COLO668 (cell line): ENCODE measurements around the gene PPP1R37.

Source experiments
- DNase-seq: peaks from one replicate; lab custom pipeline; 2025; ENCODE audit not compliant: unreplicated experiment; lab: John Stamatoyannopoulos, UW

PPP1R37 gene, protein sequence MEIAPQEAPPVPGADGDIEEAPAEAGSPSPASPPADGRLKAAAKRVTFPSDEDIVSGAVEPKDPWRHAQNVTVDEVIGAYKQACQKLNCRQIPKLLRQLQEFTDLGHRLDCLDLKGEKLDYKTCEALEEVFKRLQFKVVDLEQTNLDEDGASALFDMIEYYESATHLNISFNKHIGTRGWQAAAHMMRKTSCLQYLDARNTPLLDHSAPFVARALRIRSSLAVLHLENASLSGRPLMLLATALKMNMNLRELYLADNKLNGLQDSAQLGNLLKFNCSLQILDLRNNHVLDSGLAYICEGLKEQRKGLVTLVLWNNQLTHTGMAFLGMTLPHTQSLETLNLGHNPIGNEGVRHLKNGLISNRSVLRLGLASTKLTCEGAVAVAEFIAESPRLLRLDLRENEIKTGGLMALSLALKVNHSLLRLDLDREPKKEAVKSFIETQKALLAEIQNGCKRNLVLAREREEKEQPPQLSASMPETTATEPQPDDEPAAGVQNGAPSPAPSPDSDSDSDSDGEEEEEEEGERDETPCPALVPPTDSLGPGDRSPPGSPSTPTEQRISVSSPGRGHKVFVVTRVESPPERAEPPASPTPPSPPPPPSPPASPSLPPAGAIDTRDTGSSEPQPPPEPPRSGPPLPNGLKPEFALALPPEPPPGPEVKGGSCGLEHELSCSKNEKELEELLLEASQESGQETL

DNA sequence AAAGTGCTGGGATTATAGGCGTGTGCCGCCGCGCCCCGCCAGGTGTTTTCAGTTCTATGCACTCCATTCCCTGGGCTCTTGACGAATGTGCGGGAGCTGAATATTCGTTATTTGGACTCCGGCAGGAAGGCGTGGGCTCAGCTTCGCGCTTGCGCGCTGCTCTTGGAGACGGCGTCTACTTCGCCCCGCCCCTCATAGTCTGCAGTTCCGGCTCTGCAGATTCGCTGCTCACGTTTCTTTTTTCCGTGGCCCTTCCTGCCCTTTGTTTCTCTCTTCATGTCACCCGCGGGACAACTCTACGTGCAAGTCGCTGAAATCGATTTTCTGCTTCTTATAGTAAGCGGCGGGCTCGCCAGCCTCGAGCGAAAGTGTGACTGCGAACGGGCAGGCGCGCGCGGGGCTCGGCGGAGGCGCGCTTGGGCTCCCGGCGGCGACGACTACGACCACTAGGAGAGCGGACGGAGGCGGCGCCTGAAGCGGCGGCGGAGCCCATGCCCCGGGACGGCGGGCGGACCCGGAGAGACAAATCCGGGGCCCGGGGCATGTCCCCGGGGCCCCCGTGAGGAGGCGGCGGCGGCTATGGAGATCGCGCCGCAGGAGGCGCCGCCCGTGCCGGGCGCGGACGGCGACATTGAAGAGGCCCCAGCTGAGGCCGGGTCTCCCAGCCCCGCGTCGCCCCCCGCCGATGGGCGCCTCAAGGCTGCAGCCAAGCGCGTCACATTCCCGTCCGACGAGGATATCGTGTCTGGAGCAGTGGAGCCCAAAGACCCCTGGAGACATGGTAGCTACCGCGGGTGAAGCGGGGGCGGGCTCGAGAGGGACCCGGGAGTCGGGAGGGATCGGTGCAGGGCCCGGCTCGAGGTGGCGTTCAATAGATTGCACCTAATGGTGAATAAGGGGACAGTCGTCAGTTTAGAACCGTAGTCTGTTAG is at the start of gene PPP1R37:
TSS of gene PPP1R37 (plus strand) at position 433 of the 932 bp plus-strand sequence. CDS start at position 580, 147 bp downstream.
- peak; percentile 97 for DNase-seq

DNA sequence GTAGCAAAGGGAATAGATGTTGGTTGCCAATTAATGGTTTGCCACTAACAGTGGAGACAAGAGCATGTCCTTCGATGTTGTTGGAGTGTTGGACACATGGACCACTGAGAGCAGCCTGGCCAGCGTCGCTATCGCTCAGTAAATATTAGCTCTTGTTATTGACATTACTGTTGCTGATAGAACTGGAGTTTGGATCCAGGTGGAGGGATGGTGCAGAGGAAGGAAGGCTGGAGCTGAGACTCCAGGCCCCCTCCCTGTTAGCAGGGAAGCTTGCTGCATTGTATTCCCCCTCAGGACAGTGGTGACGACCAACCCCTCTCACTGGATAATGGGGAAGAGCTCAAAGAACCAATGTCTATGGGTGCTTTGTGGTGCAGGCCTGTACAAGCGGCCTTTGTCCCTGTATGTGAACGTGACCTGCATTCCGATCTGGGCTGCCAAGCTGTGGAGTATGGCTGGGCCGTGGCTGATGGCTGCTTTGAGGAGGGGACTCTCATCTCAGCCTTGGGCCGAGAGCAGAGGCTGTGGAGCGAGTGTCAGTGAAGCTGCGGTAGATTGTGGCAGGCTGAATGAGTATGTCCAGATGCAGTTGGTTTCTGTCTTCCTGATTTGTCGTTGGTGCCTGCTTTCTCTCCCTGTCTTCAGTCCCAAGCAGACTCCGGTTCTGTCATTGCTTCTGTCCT is 47.2 kb upstream of the PPP1R37 start:
- peak; percentile 62 for DNase-seq

DNA sequence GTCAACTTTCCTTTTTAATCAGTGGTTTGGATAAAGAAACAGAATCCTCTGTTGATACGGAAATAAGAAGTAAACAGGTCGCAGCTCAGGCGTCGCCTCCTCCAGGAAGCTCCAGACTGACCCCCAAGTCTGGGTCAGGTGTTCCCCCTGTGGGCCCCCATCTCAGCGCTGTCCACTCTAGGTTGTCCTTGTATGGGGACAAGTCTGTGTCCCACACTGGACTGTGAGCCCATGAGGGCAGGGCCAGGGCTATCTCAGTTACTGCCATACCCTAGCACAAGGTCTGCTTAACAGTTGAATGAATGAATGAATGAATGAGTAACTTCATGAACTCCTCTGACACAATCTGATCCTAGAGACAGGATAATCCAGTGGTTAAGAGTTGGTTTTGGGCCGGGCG is 46.6 kb upstream of the PPP1R37 start:
- DNase-seq, result no peak

DNA sequence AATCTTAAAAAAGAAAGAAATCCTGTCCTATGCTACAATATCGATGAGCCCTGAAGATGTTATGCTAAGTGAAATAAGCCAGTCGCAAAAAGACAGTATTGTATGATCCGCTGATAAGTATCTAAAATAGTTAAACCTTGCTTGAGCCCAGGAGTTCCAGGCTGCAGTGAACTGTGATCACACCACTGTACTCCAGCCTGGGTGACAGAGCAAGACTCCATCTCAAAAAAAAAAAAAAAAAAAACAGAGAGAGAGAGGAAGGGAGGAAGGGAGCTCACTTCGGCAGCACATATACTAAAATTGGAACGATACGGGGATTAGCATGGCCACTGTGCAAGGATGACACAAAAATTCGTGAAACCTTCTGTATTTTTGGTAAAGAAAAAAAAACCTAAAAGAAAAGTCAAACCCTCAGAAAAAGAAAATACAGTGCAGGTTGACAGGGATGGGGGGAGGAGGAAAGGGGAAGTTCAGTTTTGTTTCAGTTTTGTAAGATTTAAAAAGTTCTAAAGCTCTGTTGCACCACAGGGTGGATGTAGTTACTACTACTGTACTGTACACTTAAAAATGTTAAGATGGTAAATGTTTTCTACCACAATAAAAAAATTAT is 45.7 kb upstream of the PPP1R37 start:
- DNase-seq, result no peak

DNA sequence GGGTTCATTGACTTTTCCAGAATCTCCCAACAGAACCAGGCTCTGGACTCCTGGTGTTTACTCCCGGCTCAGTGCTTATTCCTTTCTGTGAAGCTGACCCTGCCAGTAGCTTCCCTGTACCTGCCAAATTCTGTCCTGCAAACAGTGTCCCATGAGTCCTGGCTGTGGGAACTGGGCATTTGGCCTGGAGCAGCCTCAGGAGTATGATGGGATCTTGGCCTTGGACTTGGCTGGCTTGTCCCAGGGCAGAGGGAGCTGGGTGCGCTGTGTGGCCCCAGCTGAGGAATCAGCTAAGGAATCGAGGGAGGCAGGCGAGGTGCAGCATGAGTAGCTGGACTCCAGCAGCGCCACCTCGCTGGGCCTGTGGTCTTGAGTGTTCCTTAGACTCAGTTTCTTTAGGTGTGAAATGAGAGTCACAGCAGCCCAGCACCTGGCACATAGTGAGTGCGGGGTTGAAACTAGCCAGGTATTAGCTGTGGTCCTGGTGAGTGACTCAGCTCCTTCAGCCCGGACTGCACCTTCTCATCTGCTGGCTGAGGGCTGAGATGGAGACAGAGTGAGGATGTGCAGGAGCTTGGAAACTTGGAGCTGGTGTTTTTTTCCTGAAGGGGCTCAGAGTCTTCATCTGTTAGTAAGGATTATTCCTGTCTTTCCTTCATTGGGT is 43.8 kb upstream of the PPP1R37 start:
- DNase-seq, result no peak

DNA sequence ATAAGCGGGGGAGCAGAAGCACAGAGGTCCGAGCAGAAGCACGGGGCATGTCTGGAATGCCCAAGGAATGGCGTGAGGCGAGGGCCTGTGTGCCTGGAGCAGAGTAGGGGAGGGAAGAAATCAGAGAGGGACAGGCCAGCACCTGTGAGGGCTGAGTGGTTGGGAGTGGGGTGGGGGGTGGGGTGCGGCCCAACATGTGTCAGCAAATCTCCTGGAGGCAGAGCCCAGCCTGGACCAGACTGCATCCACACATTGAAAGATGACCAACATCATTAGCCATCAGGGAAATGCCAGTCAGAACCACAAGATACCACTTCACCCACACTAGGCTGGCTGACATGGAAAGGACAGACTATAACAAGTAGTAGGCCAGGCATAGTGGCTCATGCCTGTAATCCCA is 42.9 kb upstream of the PPP1R37 start:
- DNase-seq, result no peak

DNA sequence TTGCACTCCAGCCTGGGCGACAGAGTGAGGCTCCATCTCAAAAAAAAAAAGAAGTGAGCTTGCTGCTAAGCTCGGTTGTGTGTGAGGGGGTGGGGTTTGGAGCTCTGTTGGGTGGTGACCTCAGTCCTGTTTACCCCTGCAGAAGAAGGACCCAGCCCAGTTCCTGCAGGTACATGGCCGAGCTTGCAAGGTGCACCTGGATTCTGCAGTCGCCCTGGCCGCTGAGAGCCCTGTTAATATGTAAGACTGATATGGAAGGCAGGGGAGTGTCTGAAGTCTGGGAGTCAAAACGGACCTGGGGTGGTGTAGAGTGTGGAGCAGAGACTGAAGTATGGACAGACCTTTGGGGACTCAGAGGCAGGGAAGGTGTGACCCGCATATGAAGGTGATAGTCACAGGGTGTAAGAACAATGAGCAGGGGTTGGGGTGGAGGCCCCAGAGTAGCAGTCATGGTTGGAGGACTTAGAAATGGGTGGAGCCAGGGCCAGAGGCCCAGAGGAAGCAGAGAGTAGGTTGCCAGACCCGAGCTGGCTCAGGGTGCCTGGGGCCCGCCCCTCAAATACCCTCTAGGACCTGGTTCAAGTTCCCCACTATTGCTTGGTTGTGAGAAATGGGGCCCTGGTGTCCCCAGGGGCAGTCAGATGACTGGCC is 40.9 kb upstream of the PPP1R37 start:
- no peak for DNase-seq

DNA sequence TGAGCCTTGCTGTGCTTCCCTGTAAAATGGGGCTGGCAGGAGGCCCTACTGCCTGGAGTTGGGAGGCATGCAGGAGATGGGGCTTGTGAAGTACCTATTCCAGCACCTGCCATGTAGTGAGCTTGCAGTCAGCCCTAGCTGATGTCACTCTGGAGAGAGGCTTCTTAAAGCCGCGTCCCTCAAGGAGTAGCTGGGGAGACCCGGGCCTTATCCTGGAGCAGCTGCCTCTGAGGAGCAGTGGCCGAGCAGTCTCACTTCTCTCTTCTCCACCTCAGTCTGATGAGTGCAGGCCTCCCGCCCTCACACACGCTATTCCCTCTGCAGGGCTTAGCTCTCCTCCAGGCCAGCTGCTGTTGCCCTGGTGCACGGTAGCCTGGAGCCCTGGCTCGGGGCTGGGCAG is 36.1 kb upstream of the PPP1R37 start:
- no peak for DNase-seq

DNA sequence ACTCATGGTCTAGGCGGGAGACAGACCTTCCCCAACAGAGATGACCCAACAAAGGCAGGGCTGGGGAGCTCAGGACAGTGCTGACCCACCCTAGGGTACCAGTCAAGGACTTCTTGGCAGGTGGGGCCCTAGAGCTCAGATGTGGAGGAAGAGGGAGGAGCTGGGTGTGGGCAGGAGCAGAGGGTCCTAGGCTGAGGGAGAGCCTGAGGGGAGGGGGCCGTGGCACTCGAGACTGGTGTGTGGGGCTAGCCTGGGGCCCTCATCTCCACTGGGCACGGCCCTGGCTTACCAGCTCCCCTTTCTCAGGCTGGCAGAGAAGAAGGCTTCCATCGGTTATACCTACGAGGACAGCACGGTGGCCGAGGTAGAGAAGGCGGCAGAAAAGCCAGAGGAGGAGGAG is 35.5 kb upstream of the PPP1R37 start:
- DNase-seq, result no peak

DNA sequence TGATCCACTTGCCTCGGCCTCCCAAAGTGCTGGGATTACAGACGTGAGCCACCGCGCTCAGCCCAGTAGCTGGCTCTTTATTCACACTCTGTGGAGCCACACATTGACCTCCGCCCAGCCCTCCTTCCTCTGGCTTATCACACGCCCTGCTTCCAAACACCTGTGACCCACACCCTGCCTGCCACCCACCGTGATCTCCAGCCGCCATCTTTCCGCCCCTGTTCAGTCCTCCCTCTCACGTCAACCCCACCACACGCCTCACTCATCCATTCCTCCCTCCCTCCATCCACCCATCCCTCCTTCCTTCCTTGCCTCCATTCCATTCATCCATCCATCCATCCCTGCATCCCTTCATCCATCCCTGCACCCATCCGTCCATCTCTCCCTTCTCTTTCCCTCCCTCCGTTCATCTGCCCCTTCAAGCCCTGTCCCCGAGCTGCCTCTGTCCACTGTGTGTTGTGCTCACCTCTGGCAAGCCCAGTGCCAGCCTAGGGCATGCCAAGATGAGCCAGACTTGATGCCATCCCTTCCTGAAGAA is 34.3 kb upstream of the PPP1R37 start:
- no peak for DNase-seq

DNA sequence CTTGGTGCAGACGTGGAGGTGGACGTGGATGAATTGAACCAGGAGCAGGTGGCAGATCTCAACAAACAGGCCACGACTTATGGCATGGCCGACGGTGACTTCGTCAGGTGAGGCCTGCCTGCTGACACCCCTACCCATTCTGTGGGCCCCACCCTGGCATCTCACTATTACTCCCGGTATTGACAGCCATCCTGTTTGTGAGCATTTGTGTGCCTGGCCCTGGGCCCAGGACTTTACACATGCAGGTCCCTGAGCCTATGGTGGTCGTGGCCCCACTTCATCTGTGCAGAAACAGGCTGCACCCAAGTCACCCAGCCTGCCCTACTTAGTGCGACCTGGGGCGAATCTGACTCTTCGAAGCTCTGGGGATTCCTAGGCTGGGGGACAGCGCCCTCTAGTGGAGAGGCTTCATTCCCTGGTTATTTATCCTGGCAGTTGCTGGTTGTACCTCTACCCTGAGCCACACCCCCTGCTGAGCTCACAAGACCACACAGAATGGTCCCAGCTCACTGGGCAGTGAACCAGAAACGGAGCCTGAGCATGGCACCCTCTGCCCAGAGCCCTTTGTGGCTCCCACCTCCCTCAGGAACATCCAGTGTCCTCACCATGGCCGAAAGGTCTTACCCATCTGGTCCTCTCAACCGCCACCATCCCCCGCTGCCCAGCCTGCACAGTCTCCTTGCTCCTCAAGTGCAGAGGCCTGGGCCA is 33.6 kb upstream of the PPP1R37 start:
- DNase-seq, result peak; percentile 82

DNA sequence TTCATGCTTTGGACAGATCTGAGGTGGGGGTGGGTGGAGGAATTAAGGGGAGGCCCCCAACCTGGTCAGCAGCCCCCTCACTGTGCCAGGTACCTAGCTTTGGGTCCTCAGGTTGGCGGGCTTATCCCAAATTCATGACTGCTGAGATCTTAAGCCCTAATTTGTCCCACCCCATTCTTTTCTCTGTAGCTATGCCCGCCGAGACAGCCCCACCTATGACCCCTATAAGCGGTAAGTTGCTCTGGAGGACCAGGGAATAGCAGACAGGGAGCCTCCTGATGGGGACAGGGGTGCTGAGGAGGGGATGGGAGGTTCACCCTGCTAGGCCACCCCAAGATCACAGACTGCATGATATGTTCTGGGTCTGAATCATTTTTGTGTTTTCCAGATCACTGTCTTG is 31.0 kb upstream of the PPP1R37 start:
- DNase-seq, result no peak

DNA sequence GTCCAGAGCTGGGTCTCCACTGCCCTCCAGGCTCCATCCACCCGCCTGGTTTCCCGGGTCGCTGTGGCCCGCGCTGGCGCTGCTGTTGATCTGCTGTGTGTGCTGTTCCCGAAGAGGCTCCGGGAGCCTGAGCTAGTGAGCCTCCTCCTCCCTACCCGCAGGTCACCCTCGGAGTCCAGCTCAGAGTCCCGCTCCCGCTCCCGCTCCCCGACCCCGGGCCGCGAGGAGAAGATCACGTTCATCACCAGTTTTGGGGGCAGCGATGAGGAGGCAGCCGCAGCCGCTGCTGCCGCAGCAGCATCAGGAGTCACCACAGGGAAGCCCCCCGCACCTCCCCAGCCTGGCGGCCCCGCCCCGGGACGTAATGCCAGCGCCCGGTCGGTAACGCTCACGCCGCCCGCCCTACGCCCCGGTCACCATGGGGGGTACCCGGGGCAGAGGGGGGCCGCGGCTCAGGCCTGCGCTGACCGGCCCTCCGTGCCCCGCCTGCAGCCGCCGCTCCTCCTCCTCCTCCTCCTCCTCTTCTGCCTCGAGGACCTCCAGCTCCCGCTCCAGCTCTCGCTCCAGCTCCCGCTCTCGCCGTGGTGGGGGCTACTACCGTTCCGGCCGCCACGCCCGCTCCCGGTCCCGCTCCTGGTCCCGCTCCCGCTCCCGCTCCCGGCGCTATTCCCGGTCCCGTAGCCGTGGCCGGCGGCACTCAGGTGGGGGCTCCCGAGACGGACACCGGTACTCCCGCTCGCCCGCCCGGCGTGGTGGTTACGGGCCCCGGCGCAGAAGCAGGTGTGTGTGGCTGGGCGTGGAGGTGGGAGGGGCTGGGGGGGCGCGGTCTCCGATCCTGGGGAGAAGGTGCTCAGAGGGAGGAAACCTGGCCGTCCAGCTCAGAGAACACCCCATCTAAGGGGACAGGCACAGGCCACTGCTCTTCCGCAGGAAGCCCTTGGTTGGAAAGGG is 28.9 kb upstream of the PPP1R37 start:
- no peak for DNase-seq

DNA sequence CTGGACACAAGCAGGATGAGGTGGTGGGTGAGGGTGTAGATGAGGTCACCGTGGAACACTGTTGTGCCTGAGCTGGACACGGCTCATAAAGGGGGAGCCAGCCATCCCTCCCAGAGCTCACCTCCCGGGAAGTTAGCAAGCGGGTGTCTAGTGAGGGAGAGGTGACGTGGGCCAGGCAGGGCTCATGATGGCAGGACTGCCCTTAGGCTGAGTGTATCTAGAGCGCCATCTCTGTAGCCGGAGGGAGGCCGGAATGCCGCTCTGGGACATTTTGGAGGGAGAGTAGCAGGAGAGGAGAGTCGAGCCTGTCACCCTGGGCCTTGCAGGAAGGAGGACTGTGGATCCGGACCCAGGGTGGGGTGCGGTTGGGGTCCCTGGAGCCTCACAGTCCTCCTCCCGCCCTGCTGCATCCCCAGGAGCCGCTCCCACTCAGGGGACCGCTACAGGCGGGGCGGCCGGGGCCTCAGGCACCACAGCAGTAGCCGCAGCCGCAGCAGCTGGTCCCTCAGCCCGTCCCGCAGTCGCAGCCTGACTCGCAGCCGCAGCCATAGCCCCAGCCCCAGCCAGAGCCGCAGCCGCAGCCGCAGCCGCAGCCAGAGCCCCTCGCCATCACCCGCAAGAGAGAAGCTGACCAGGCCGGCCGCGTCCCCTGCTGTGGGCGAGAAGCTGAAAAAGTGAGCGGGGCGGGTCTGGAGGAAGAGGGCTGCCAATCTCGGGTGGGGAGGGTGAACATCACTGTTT is 25.9 kb upstream of the PPP1R37 start:
- no peak for DNase-seq

DNA sequence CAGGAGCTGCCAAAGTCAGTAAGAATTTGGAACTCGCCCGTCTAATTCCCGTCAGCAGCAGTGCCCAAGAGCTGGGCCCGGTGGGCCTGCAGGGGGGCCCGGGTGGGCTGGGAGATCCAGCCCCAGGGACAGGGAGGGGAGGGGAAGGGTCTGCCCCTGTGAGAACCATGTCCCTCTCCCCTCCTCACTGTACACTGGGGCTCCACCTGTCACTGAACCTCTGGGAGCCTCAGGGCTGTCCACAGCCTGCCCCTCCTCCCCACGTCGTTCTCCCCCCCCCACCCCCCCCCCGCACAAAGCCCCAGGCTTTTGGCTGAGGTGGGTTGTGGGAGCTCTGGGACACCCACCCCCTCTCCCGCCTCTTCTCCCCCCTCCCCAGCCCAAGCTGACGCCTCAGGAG is 24.9 kb upstream of the PPP1R37 start:
- DNase-seq, result no peak

DNA sequence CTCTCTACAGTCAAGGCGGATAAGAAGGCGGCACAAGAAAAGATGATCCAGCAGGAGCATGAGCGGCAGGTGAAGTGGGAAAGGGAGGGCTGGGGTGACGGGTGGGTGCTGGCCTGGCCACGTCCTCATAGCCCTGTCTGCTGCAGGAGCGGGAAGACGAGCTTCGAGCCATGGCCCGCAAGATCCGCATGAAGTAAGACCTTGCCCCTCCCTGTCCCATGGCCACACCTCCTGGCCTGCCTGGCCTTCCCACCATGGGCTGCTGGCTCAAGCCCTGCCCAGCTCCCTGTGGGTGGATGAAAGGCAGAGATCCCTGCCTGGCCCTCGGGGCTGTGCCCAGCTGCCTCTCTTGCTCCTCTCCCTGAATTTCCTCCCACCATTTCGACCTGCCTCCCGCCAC is 23.9 kb upstream of the PPP1R37 start:
- no peak for DNase-seq

DNA sequence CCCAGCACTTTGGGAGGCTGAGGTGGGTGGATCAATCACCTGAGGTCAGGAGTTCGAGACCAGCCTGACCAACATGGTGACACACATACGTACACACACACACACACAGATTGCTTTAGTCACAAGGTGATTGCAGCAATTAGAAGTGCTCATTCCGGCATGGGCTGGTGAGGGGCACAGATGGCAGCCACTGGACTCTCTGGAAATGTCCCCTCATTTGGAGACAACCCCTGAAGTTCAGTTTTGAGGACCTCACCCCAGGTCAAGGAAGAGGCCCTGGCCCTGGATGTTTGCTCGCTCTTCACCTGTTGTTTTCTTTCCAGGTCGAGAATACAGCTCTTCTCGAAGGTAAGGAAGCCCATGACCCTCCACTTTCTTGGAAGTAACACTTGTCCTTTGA is 22.8 kb upstream of the PPP1R37 start:
- DNase-seq, result no peak
